ENCODE data around the gene RAP1GDS1.

- TF ChIP-seq CTCF (conservative IDR thresholded peaks at IDR 0.05; ENCODE audit: low read depth, low read length) (no peak), EZH2 (IDR thresholded peaks at IDR 0.05; ENCODE audit: low read length, unreplicated experiment) (no peak)
Observed at GRCh38 chr4:98232202-98232601, 29.0 kb upstream of the RAP1GDS1 start.
